Measurements from ENCODE around the gene HS3ST2.
"Not testable (repeated sequence)": the region's sequence is repeated elsewhere in the genome, so short reads cannot be mapped to it uniquely, and the experiment has no call there.

The HS3ST2 gene

DNA sequence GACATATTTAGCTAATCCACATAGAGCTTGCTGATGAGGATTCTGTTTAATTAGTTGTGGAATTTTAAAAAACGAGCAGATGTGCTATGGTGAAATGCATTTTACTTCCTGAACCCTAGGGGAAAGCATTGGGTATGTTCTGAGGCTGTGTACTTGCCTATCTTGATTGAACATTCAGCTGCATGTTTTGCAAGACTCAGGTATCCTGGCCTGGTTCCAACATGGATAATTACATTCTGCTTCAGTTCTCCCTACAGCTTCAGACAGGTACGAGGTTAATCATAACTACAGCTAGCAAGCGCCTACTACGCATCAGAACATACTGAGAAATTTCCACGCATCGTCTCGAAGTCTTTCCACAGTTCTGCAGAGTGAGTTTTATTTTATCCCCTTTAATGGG lies 77.0 kb downstream of the HS3ST2 start:
- Histone ChIP-seq H3K9me3 (ENCODE audit: control insufficient read depth in 2 of 2, low read length in 2 of 2) (no peaks in the 10 kb centered on the region), H3K27me3 (ENCODE audit: control insufficient read depth in 2 of 2, insufficient read depth in 2 of 2, low read length in 2 of 2) (peaks cover 0 to 2% of the 10 kb centered on the region in 2 donors), H3K36me3 (ENCODE audit: control insufficient read depth in 2 of 2, insufficient read depth in 2 of 2, low read length in 2 of 2) (no peaks in the 10 kb centered on the region), H3K9ac (ENCODE audit: low read depth in 1 of 2, low read length in 2 of 2) (no peak overlapping the region), H3K4me1 (ENCODE audit: control insufficient read depth in 2 of 2, insufficient read depth in 2 of 2, low read length in 2 of 2) (no peaks in the 10 kb centered on the region), H3K4me3 (ENCODE audit: low read length in 2 of 2) (no peak overlapping the region), H3K27ac (ENCODE audit: low read depth in 2 of 2, low read length in 2 of 2) (no peak overlapping the region)

DNA sequence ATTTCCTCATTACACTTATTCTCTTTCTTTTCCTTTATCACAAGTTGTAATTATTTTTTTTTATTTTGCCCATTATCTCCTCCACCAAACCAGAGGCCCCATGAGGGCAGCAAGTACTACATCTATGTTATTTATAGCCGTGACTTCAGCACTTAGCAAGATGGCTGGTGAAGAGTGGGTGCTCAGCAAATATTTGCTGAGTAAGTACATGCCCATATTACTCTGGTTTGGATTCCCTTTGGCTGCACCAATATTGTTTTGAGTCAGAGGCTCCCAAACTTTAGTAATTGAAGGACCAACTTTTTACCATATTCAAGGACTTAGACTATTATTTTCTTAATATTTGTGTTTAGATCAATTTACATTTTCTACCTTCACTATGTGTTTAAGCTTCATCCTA lies 83.2 kb downstream of the HS3ST2 start:
- Histone ChIP-seq H3K27me3 (ENCODE audit: control insufficient read depth in 2 of 2, insufficient read depth in 2 of 2, low read length in 2 of 2) (peaks cover 0 to 2% of the 10 kb centered on the region in 2 donors), H3K4me1 (ENCODE audit: control insufficient read depth in 2 of 2, insufficient read depth in 2 of 2, low read length in 2 of 2) (no peaks in the 10 kb centered on the region)

DNA sequence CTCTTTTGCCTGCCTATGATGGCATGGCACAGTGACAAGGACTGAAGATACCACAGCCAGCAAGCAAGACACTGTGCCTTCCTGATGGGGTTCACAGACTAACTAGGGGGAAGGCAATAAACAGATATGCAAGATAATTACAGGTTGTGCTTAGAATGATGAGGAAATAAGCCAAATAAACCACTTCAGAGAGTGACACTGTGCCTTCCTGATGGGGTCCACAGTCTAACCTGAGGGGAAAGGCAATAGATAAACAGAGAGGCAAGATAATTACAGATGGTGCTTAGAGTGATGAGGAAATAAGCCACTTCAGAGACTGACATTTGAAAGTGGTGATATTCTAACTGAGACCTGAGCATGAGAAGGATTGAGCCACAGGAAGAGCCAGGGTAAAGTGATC lies 84.2 kb downstream of the HS3ST2 start:
- Histone ChIP-seq H3K27me3 (ENCODE audit: control insufficient read depth in 2 of 2, insufficient read depth in 2 of 2, low read length in 2 of 2) (peaks cover 0 to 4% of the 10 kb centered on the region in 2 donors), H3K9me3 (ENCODE audit: control insufficient read depth in 2 of 2, low read length in 2 of 2) (no peaks in the 10 kb centered on the region), H3K27ac (ENCODE audit: low read depth in 2 of 2, low read length in 2 of 2) (no peak overlapping the region), H3K36me3 (ENCODE audit: control insufficient read depth in 2 of 2, insufficient read depth in 2 of 2, low read length in 2 of 2) (no peaks in the 10 kb centered on the region), H3K4me3 (ENCODE audit: low read length in 2 of 2) (no peak overlapping the region), H3K9ac (ENCODE audit: low read depth in 1 of 2, low read length in 2 of 2) (no peak overlapping the region), H3K4me1 (ENCODE audit: control insufficient read depth in 2 of 2, insufficient read depth in 2 of 2, low read length in 2 of 2) (no peaks in the 10 kb centered on the region)

More for the DNA sequence above, 83.2 kb downstream of the HS3ST2 start:
- Histone ChIP-seq H3K27ac (ENCODE audit: low read depth in 2 of 2, low read length in 2 of 2) (no peak overlapping the region), H3K4me3 (ENCODE audit: low read length in 2 of 2) (no peak overlapping the region), H3K9me3 (ENCODE audit: control insufficient read depth in 2 of 2, low read length in 2 of 2) (no peaks in the 10 kb centered on the region), H3K36me3 (ENCODE audit: control insufficient read depth in 2 of 2, insufficient read depth in 2 of 2, low read length in 2 of 2) (no peaks in the 10 kb centered on the region), H3K9ac (ENCODE audit: low read depth in 1 of 2, low read length in 2 of 2) (no peak overlapping the region)

DNA sequence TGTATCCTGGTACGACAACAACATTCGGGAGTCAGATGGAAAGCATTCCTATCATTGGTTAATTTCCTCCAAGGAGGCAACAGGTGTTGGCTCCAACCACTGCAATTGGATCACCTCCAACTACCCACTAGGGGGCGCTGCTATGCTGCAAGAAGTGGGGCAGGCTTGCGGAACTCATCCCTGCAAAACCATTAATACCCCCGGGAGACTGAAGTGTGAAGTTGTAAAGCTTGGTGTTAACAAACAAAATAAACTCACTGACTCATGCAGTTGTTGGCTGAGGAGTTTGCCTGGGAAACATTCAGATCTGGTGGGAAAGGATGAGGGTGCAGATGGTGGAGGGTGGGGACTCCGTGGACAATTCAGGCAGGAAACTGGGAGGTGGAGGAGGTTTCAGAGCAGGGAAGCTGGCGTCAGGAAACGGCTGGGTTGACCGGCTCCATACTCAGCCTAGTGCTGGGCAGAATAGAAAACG lies 84.9 kb downstream of the HS3ST2 start:
- no peaks in the 10 kb centered on the region for H3K9me3 ChIP-seq (ENCODE audit: control insufficient read depth in 2 of 2, low read length in 2 of 2)
- peaks cover 0 to 10% of the 10 kb centered on the region in 2 donors for H3K27me3 ChIP-seq (ENCODE audit: control insufficient read depth in 2 of 2, insufficient read depth in 2 of 2, low read length in 2 of 2)
- no peak overlapping the region for H3K9ac ChIP-seq (ENCODE audit: low read depth in 1 of 2, low read length in 2 of 2)
- no peaks in the 10 kb centered on the region for H3K4me1 ChIP-seq (ENCODE audit: control insufficient read depth in 2 of 2, insufficient read depth in 2 of 2, low read length in 2 of 2)
- H3K36me3 ChIP-seq (ENCODE audit: control insufficient read depth in 2 of 2, insufficient read depth in 2 of 2, low read length in 2 of 2) = no peaks in the 10 kb centered on the region
- no peak overlapping the region for H3K27ac ChIP-seq (ENCODE audit: low read depth in 2 of 2, low read length in 2 of 2)
- H3K4me3 ChIP-seq (ENCODE audit: low read length in 2 of 2) = no peak overlapping the region

DNA sequence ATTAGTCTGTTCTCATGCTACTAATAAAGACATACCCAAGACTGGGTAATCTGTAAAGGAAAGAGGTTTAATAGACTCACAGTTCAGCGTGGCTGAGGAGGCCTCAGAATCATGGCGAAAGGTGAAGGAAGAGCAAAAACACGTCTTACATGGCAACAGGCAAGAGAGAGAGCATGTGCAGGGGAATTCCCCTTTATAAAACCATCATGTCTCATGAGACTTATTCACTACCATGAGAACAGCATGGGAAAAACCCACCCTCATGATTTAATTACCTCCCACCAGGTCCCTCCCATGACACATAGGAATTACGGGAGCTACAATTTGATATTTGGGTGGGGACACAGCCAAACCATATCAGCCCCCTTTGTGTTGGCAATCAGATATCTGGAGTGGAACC lies 85.6 kb downstream of the HS3ST2 start:
- H3K4me1 ChIP-seq (ENCODE audit: control insufficient read depth in 2 of 2, insufficient read depth in 2 of 2, low read length in 2 of 2); H3K9ac ChIP-seq (ENCODE audit: low read depth in 1 of 2, low read length in 2 of 2); H3K4me3 ChIP-seq (ENCODE audit: low read length in 2 of 2); H3K9me3 ChIP-seq (ENCODE audit: control insufficient read depth in 2 of 2, low read length in 2 of 2); H3K27me3 ChIP-seq (ENCODE audit: control insufficient read depth in 2 of 2, insufficient read depth in 2 of 2, low read length in 2 of 2); H3K27ac ChIP-seq (ENCODE audit: low read depth in 2 of 2, low read length in 2 of 2); H3K36me3 ChIP-seq (ENCODE audit: control insufficient read depth in 2 of 2, insufficient read depth in 2 of 2, low read length in 2 of 2): not testable (repeated sequence)

DNA sequence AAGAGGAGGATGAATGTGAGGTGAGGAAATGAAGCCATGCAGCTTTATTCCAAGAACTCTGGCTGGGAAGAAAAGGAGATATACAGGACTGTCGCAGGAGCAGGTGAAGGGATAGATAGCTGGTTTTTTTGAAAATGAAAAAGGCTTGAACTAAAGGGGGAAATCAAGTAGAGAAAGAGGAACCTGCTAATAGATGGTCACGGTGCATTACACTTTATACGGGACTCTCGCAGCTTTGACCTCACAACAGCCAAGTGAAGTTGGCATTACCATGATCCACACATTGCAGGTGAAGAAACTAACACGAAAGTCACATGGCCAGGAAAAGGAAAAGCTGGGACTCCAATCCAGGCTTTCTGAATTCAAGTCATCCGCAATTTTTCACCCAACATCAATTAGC lies 86.9 kb downstream of the HS3ST2 start:
- Histone ChIP-seq H3K4me3 (ENCODE audit: low read length in 2 of 2) (no peak overlapping the region), H3K36me3 (ENCODE audit: control insufficient read depth in 2 of 2, insufficient read depth in 2 of 2, low read length in 2 of 2) (no peaks in the 10 kb centered on the region), H3K27me3 (ENCODE audit: control insufficient read depth in 2 of 2, insufficient read depth in 2 of 2, low read length in 2 of 2) (peaks cover 0 to 8% of the 10 kb centered on the region in 2 donors), H3K27ac (ENCODE audit: low read depth in 2 of 2, low read length in 2 of 2) (no peak overlapping the region), H3K4me1 (ENCODE audit: control insufficient read depth in 2 of 2, insufficient read depth in 2 of 2, low read length in 2 of 2) (no peaks in the 10 kb centered on the region), H3K9me3 (ENCODE audit: control insufficient read depth in 2 of 2, low read length in 2 of 2) (no peaks in the 10 kb centered on the region), H3K9ac (ENCODE audit: low read depth in 1 of 2, low read length in 2 of 2) (no peak overlapping the region)

DNA sequence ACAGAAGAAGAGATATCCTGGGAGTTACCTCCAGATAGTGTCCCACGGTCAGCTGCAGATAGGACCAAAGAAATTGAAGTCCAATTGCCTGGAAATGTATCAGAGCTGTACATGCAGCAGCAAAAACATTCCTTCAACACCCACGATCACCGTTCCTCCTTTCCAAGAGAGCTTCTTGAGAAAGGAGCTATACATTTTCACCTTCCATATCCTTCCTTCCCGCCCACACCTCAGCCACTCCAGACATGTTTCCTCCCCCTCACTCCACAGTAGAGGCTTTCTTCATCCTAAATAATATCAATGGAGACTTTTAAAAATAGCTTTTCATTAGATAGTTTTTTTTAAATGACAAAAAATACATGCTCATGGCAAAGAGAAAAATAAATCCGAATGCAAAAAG lies 87.6 kb downstream of the HS3ST2 start:
- peaks cover 0 to 11% of the 10 kb centered on the region in 2 donors for H3K27me3 ChIP-seq (ENCODE audit: control insufficient read depth in 2 of 2, insufficient read depth in 2 of 2, low read length in 2 of 2)
- H3K4me3 ChIP-seq (ENCODE audit: low read length in 2 of 2) = no peak overlapping the region
- no peaks in the 10 kb centered on the region for H3K9me3 ChIP-seq (ENCODE audit: control insufficient read depth in 2 of 2, low read length in 2 of 2)
- no peak overlapping the region for H3K27ac ChIP-seq (ENCODE audit: low read depth in 2 of 2, low read length in 2 of 2)
- no peaks in the 10 kb centered on the region for H3K36me3 ChIP-seq (ENCODE audit: control insufficient read depth in 2 of 2, insufficient read depth in 2 of 2, low read length in 2 of 2)
- H3K9ac ChIP-seq (ENCODE audit: low read depth in 1 of 2, low read length in 2 of 2) = no peak overlapping the region
- H3K4me1 ChIP-seq (ENCODE audit: control insufficient read depth in 2 of 2, insufficient read depth in 2 of 2, low read length in 2 of 2) = no peaks in the 10 kb centered on the region

DNA sequence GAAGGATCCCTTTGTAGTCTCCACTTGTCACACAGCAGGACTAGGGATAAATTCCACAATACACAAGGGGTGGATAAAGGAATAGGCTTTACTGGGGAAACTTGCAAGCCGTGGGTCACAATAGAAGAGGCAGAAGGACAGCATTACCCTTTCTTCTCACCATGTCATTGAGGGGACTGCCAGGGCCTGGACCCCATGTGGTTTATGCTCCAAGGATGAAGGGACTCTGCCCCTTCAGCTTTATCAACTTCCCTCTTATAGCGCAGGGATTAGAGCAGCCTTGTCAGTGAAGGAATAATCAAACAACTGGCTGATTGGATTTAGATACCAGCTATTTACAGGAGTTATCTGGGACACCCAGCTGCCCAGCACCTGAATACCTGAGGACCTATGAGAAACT lies 89.8 kb downstream of the HS3ST2 start:
- no peaks in the 10 kb centered on the region for H3K36me3 ChIP-seq (ENCODE audit: control insufficient read depth in 2 of 2, insufficient read depth in 2 of 2, low read length in 2 of 2)
- no peak overlapping the region for H3K4me3 ChIP-seq (ENCODE audit: low read length in 2 of 2)
- no peaks in the 10 kb centered on the region for H3K9me3 ChIP-seq (ENCODE audit: control insufficient read depth in 2 of 2, low read length in 2 of 2)
- H3K4me1 ChIP-seq (ENCODE audit: control insufficient read depth in 2 of 2, insufficient read depth in 2 of 2, low read length in 2 of 2) = no peaks in the 10 kb centered on the region
- peaks cover 0 to 13% of the 10 kb centered on the region in 2 donors for H3K27me3 ChIP-seq (ENCODE audit: control insufficient read depth in 2 of 2, insufficient read depth in 2 of 2, low read length in 2 of 2)
- no peak overlapping the region for H3K27ac ChIP-seq (ENCODE audit: low read depth in 2 of 2, low read length in 2 of 2)
- H3K9ac ChIP-seq (ENCODE audit: low read depth in 1 of 2, low read length in 2 of 2) = no peak overlapping the region

DNA sequence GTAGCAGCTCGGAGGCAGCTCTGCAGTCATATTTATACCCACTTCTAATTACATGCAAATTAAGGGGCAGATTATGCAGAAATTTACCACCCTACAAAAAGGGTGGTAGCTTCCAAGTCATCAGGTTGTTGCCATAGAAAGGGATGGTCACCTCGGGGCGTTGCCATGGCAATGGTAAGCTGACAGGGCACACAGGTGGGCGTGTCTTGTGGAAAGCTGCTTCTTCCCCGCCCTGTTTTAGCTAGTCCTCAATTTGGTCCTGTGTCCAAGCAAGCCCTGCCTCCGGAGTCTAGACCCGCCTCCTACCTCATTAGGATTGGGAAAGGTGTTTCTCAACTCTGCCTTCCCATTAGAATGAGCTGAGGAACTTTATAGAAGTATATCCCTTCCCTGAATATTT lies 98.7 kb downstream of the HS3ST2 start:
- Histone ChIP-seq H3K27me3 (ENCODE audit: control insufficient read depth in 2 of 2, insufficient read depth in 2 of 2, low read length in 2 of 2) (no peaks in the 10 kb centered on the region), H3K36me3 (ENCODE audit: control insufficient read depth in 2 of 2, insufficient read depth in 2 of 2, low read length in 2 of 2) (no peaks in the 10 kb centered on the region), H3K4me1 (ENCODE audit: control insufficient read depth in 2 of 2, insufficient read depth in 2 of 2, low read length in 2 of 2) (no peaks in the 10 kb centered on the region), H3K4me3 (ENCODE audit: low read length in 2 of 2) (no peak overlapping the region), H3K9me3 (ENCODE audit: control insufficient read depth in 2 of 2, low read length in 2 of 2) (no peaks in the 10 kb centered on the region), H3K27ac (ENCODE audit: low read depth in 2 of 2, low read length in 2 of 2) (no peak overlapping the region), H3K9ac (ENCODE audit: low read depth in 1 of 2, low read length in 2 of 2) (no peak overlapping the region)

DNA sequence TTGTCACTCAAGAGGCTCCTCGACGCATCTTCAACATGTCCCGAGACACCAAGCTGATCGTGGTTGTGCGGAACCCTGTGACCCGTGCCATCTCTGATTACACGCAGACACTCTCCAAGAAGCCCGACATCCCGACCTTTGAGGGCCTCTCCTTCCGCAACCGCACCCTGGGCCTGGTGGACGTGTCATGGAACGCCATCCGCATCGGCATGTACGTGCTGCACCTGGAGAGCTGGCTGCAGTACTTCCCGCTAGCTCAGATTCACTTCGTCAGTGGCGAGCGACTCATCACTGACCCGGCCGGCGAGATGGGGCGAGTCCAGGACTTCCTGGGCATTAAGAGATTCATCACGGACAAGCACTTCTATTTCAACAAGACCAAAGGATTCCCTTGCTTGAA lies 101.0 kb downstream of the HS3ST2 start:
- peaks cover 0 to 2% of the 10 kb centered on the region in 2 donors for H3K27me3 ChIP-seq (ENCODE audit: control insufficient read depth in 2 of 2, insufficient read depth in 2 of 2, low read length in 2 of 2)
- H3K27ac ChIP-seq (ENCODE audit: low read depth in 2 of 2, low read length in 2 of 2) = no peak overlapping the region
- H3K9me3 ChIP-seq (ENCODE audit: control insufficient read depth in 2 of 2, low read length in 2 of 2) = no peaks in the 10 kb centered on the region
- no peaks in the 10 kb centered on the region for H3K4me1 ChIP-seq (ENCODE audit: control insufficient read depth in 2 of 2, insufficient read depth in 2 of 2, low read length in 2 of 2)
- no peak overlapping the region for H3K4me3 ChIP-seq (ENCODE audit: low read length in 2 of 2)
- no peaks in the 10 kb centered on the region for H3K36me3 ChIP-seq (ENCODE audit: control insufficient read depth in 2 of 2, insufficient read depth in 2 of 2, low read length in 2 of 2)
- H3K9ac ChIP-seq (ENCODE audit: low read depth in 1 of 2, low read length in 2 of 2) = no peak overlapping the region

DNA sequence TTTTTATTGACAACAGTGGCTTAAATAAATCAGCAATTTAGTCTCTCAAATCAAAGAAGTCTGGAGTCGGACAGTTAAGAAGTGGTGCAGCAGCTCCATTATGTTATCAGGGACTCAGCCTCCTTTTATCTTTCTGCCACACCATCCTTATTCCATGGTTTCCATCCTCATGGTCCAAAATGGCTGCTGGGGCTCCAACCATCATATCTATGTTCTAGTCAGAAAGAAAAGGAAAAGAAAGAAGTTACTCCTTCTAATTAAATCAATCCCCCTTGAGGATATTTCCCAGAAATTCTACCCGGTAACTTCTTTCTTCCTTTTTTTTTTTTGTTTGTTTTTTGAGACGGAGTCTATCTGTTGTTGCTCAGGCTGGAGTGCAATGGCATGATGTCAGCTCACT lies 109.5 kb downstream of the HS3ST2 start:
- H3K36me3 ChIP-seq (ENCODE audit: control insufficient read depth in 2 of 2, insufficient read depth in 2 of 2, low read length in 2 of 2) = no peaks in the 10 kb centered on the region

More for the DNA sequence above, 109.5 kb downstream of the HS3ST2 start:
- Histone ChIP-seq H3K4me3 (ENCODE audit: low read length in 2 of 2) (no peak overlapping the region), H3K27ac (ENCODE audit: low read depth in 2 of 2, low read length in 2 of 2) (no peak overlapping the region), H3K27me3 (ENCODE audit: control insufficient read depth in 2 of 2, insufficient read depth in 2 of 2, low read length in 2 of 2) (peaks cover 0 to 6% of the 10 kb centered on the region in 2 donors), H3K9ac (ENCODE audit: low read depth in 1 of 2, low read length in 2 of 2) (no peak overlapping the region), H3K4me1 (ENCODE audit: control insufficient read depth in 2 of 2, insufficient read depth in 2 of 2, low read length in 2 of 2) (no peaks in the 10 kb centered on the region), H3K9me3 (ENCODE audit: control insufficient read depth in 2 of 2, low read length in 2 of 2) (no peaks in the 10 kb centered on the region)
